Endodermal cell (in vitro differentiated cells): ENCODE results near the gene UQCRQ. TPM values are rescaled to one million over a fixed set of nuclear protein-coding genes. Genes with fewer than 3 reads are reported as not detected.
A peak's percentile ranks its signal among the peaks of the same experiment; 100 is the strongest.

Experiments used
- DNase-seq: peaks from one replicate; pipeline ENCODE4 v3.0.0-alpha.2; 2017
- H3K27ac ChIP-seq: 2 replicates; pipeline ENCODE4 v1.5.1; 2013; ENCODE audit warnings: mild to moderate bottlenecking, low read depth, low read length, moderate library complexity
- H3K27me3 ChIP-seq: 2 replicates; pipeline ENCODE4 v1.6.1; 2013; ENCODE audit warnings: mild to moderate bottlenecking, low read length, moderate library complexity; ENCODE audit not compliant: insufficient read depth, control insufficient read depth, poor library complexity, severe bottlenecking
- H3K36me3 ChIP-seq: 2 replicates; pipeline ENCODE4 v1.7.0; 2013; ENCODE audit warnings: mild to moderate bottlenecking, low read length, moderate library complexity; ENCODE audit not compliant: control insufficient read depth, insufficient read depth
- H3K4me1 ChIP-seq: one replicate; pipeline ENCODE4 v1.7.0; 2013; ENCODE audit warnings: low read length; ENCODE audit not compliant: control insufficient read depth, insufficient read depth
- H3K4me3 ChIP-seq: 2 replicates; pipeline ENCODE4 v1.5.1; 2013; ENCODE audit warnings: mild to moderate bottlenecking, low read length, moderate library complexity
- H3K9ac ChIP-seq: 2 replicates; pipeline ENCODE4 v1.6.1; 2013; ENCODE audit warnings: mild to moderate bottlenecking, low read length, moderate library complexity; ENCODE audit not compliant: poor library complexity, severe bottlenecking; ENCODE audit errors: extremely low read depth
- H3K9me3 ChIP-seq: 2 replicates; pipeline ENCODE4 v1.6.1; 2013; ENCODE audit warnings: mild to moderate bottlenecking, low read length, moderate library complexity; ENCODE audit not compliant: control insufficient read depth
- H3K27ac Mint-ChIP-seq: 2 replicates; pipeline ENCODE4 v1.8.0; 2020; ENCODE audit warnings: mixed read lengths
- H3K27me3 Mint-ChIP-seq: 2 replicates; pipeline ENCODE4 v1.8.0; 2021; ENCODE audit warnings: mild to moderate bottlenecking, mixed read lengths; ENCODE audit not compliant: insufficient read depth
- H3K36me3 Mint-ChIP-seq: 2 replicates; pipeline ENCODE4 v1.8.0; 2020; ENCODE audit warnings: low read depth, mixed read lengths
- H3K4me1 Mint-ChIP-seq: 2 replicates; pipeline ENCODE4 v1.8.0; 2020; ENCODE audit warnings: mixed read lengths
- H3K4me3 Mint-ChIP-seq: 2 replicates; pipeline ENCODE4 v1.8.0; 2020; ENCODE audit warnings: mild to moderate bottlenecking, moderate library complexity, mixed read lengths
- H3K9me3 Mint-ChIP-seq: 2 replicates; pipeline ENCODE4 v1.8.0; 2020; ENCODE audit warnings: mild to moderate bottlenecking, mixed read lengths
- CTCF ChIP-seq: fragments of 200-600 bp; sonication (generic); conservative IDR thresholded peaks from 2 replicates; pipeline ENCODE4 v1.5.0; 2021; ENCODE audit warnings: antibody characterized with exemption, mild to moderate bottlenecking
- WGBS, 2 experiments: methylation state at CpG; one replicate each; pipeline versions ENCODE4 v1.1.5 to v1.1.7; 2013; ENCODE audit warnings: missing lambda C conversion rate in 2 of 2, mixed read lengths in 1 of 2; ENCODE audit not compliant: insufficient coverage in 1 of 2, insufficient read length in 1 of 2; 5-methylcytosine and 5-hydroxymethylcytosine counted together
- long read RNA-seq, 4 experiments: library from polyadenylated mRNA in 2 of 4; library from RNA in 1 of 4; library from capped mRNA in 1 of 4; stranded (forward) in 3 of 4; unstranded in 1 of 4; transcript quantifications; one replicate each; pipeline ENCODE4 v2.0.0, GENCODE V29; 2020 to 2021; ENCODE audit warnings: inconsistent platforms in 1 of 4
- polyA plus RNA-seq, 2 experiments: library from polyadenylated mRNA; stranded (reverse); fragments of 50-300 nt; gene quantifications; one replicate each; pipeline ENCODE4 v1.2.3, GENCODE V29; 2013
- total RNA-seq, 2 donors: library from RNA; stranded (reverse); fragmentation: NEBNext Ultra II Directional in 1 of 2; extraction: Animal tissue kit (Norgen Biotek cat#: 25700) in 1 of 2; gene quantifications; 2 replicates in 1 of 2; 3 replicates in 1 of 2; pipeline ENCODE4 v1.2.1, GENCODE V29; 2021

Gene UQCRQ
- 100 to 1,000 TPM; 261 to 286 TPM for total RNA-seq
- polyA plus RNA-seq (2013, experiment 1 of 2) = 271 TPM
- 294 TPM for polyA plus RNA-seq (2013, experiment 2 of 2)
- long read RNA-seq, experiment 1, transcript UQCRQ-202 (3 exons, 429 nt) = minor isoform, 7 of 111 reads
- long read RNA-seq, experiment 1, transcript UQCRQ-203 (3 exons, 839 nt) = major isoform, 68 of 111 reads
- long read RNA-seq, experiment 1, transcript UQCRQ-201 (2 exons, 586 nt) = minor isoform, 25 of 111 reads
- long read RNA-seq, experiment 1, partial matches to known transcripts = 1 of 111 reads
- long read RNA-seq, experiment 1, other reads (novel, unspliced or antisense) = 10 of 111 reads
- long read RNA-seq, experiment 2, transcript UQCRQ-206 (2 exons, 874 nt) = minor isoform, 5 of 144 reads
- long read RNA-seq, experiment 2, transcript UQCRQ-202 (3 exons, 429 nt) = minor isoform, 12 of 144 reads
- long read RNA-seq, experiment 2, transcript UQCRQ-203 (3 exons, 839 nt) = major isoform, 121 of 144 reads
- long read RNA-seq, experiment 2, partial matches to known transcripts = 0 of 144 reads
- long read RNA-seq, experiment 2, other reads (novel, unspliced or antisense) = 4 of 144 reads
- long read RNA-seq, experiment 3, transcript UQCRQ-203 (3 exons, 839 nt) = major isoform, 40 of 79 reads
- long read RNA-seq, experiment 3, partial matches to known transcripts = 0 of 79 reads
- long read RNA-seq, experiment 3, other reads (novel, unspliced or antisense) = 30 of 79 reads
- long read RNA-seq, experiment 4, transcript UQCRQ-206 (2 exons, 874 nt) = major isoform, 6 of 10 reads
- long read RNA-seq, experiment 4, partial matches to known transcripts = 0 of 10 reads
- long read RNA-seq, experiment 4, other reads (novel, unspliced or antisense) = 1 of 10 reads

GRCh38 chr5:132866342-132867045 lies at the start of gene UQCRQ, which contains the start of gene GDF9:
TSS of gene UQCRQ (plus strand) at chr5:132866642. CDS start at chr5:132866882, 240 bp downstream.
TSS of gene GDF9 (minus strand) at chr5:132866469. CDS start at chr5:132864533, 1,936 bp downstream.
- no peaks in the 10 kb centered on the region for H3K9me3 ChIP-seq
- Mint-ChIP-seq H3K27me3 (peaks cover 3% of the 10 kb centered on the region), H3K27ac (peak within 1 kb of the TSS; percentile 99), H3K4me3 (peak within 1 kb of the TSS; percentile 92), H3K4me1 (peaks cover 26% of the 10 kb centered on the region), H3K9me3 (no peaks in the 10 kb centered on the region), H3K36me3 (peaks cover 16% of the 10 kb centered on the region)
- H3K9ac ChIP-seq = peak within 1 kb of the TSS; percentile 95
- WGBS, 2 experiments = 0% methylated on average over 19 to 55 of the region's 55 CpGs
- H3K4me1 ChIP-seq = peaks cover 6% of the 10 kb centered on the region
- peak within 1 kb of the TSS; percentile 91 for H3K27ac ChIP-seq
- peaks cover 37% of the 10 kb centered on the region for H3K36me3 ChIP-seq
- peaks cover 14% of the 10 kb centered on the region for H3K27me3 ChIP-seq
- peak within 1 kb of the TSS; percentile 91 for H3K4me3 ChIP-seq
- DNase-seq = peak; percentile 99
- TF ChIP-seq CTCF = no peak

DNA sequence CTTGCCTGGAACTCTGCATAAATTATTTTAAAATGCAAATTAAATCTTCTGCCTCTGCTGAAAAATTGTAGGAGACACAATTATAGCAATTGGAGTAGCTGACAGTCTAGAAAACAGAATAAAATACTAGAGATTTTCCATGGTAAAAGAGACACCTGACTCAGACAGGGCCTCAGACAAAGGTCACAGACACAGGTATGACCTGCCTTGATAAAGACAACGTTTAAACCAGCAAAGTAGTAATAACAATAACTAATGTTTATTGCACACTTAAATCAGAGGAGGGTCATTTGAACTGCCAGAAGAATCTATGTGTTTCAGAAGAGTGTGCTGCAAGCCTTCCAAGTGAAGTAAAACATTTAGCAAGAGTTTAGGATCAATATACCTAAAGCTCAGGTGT lies 49.4 kb upstream of the UQCRQ start:
- Mint-ChIP-seq H3K9me3 (peaks cover 5% of the 10 kb centered on the region), H3K4me3 (no peak overlapping the region), H3K36me3 (no peaks in the 10 kb centered on the region), H3K4me1 (peaks cover 2% of the 10 kb centered on the region), H3K27me3 (peaks cover 62% of the 10 kb centered on the region), H3K27ac (no peak overlapping the region)
- WGBS, 2 experiments = 61% methylated on average over 1 of the region's 1 CpG; no CpG with 5 or more reads in 1 of the 2 experiments
- TF ChIP-seq CTCF = no peak
- no peaks in the 10 kb centered on the region for H3K36me3 ChIP-seq
- H3K9ac ChIP-seq = no peak overlapping the region
- H3K27ac ChIP-seq = no peak overlapping the region
- H3K4me1 ChIP-seq = no peaks in the 10 kb centered on the region
- H3K9me3 ChIP-seq = no peaks in the 10 kb centered on the region
- no peak for DNase-seq
- peaks cover 47% of the 10 kb centered on the region for H3K27me3 ChIP-seq
- H3K4me3 ChIP-seq = no peak overlapping the region

DNA sequence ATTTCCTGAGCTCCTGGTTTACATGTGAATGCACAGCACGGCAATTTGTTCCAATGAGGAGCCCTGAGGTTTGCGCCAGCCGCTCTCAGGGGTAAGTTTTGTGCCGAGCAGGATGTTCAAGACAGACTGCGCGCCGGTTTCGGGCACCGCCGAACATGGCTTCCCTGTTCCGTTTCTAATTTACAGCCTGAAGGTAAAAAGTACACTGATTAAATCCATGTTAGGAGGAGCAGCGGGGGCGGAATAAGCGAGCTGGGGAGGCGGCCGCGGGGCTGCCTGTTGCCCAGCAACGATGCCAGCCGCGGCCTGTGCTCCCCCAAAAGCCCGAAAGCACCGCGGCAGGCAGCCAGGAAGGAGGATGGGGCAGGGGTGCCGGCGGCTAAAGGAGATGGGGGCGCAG lies 47.0 kb upstream of the UQCRQ start:
- 92 to 93% methylated on average over 14 to 26 of the region's 26 CpGs for WGBS, 2 experiments
- H3K9me3 Mint-ChIP-seq = peaks cover 5% of the 10 kb centered on the region
- H3K4me3 ChIP-seq = no peak overlapping the region
- no peak overlapping the region for H3K4me3 Mint-ChIP-seq
- H3K36me3 Mint-ChIP-seq = no peaks in the 10 kb centered on the region
- H3K27me3 Mint-ChIP-seq = peaks cover 50% of the 10 kb centered on the region
- H3K4me1 ChIP-seq = peaks cover 4% of the 10 kb centered on the region
- H3K4me1 Mint-ChIP-seq = peaks cover 2% of the 10 kb centered on the region
- DNase-seq = no peak
- no peaks in the 10 kb centered on the region for H3K9me3 ChIP-seq
- no peak overlapping the region for H3K27ac ChIP-seq
- no peak overlapping the region for H3K27ac Mint-ChIP-seq
- no peaks in the 10 kb centered on the region for H3K36me3 ChIP-seq
- peaks cover 28% of the 10 kb centered on the region for H3K27me3 ChIP-seq
- TF ChIP-seq CTCF = no peak
- no peak overlapping the region for H3K9ac ChIP-seq
